GM12891 (cell line): Measurements from ENCODE around the gene SNX18.
"Not testable (repeated sequence)": the region's sequence is repeated elsewhere in the genome, so short reads cannot be mapped to it uniquely, and the experiment has no call there.

Experiments used
- PAX5 ChIP-seq: IDR thresholded peaks from 2 replicates; pipeline ENCODE4 v1.6.1; 2011; ENCODE audit warnings: low read length, moderate library complexity, mild to moderate bottlenecking; ENCODE audit not compliant: insufficient read depth, severe bottlenecking
- POLR2A ChIP-seq: IDR thresholded peaks from 2 replicates; pipeline ENCODE4 v1.6.1; 2011; ENCODE audit warnings: low read depth, low read length, control low read depth
- POLR2AphosphoS5 ChIP-seq: IDR thresholded peaks from 2 replicates; pipeline ENCODE4 v1.6.1; 2011; ENCODE audit warnings: low read depth, low read length, control low read depth
- POU2F2 ChIP-seq: IDR thresholded peaks from 2 replicates; pipeline ENCODE4 v1.6.1; 2011; ENCODE audit warnings: low read depth, mild to moderate bottlenecking, control low read depth, low read length, moderate library complexity
- SPI1 ChIP-seq: IDR thresholded peaks from 2 replicates; pipeline ENCODE4 v1.6.1; 2011; ENCODE audit warnings: low read depth, low read length, control low read depth

GRCh38 chr5:54536375-54536774, 18.8 kb downstream of the SNX18 start:
- not testable (repeated sequence) for TF ChIP-seq POU2F2, POLR2A, POLR2AphosphoS5, SPI1, PAX5
